DOHH2 (cell line): Measurements from ENCODE around the gene DCTN2.

Experiments used
- EZH2phosphoT487 ChIP-seq: fragments of 200-600 bp; sonication (generic); IDR thresholded peaks from 2 replicates; pipeline ENCODE4 v1.6.1; 2017; ENCODE audit warnings: borderline replicate concordance, mild to moderate bottlenecking, antibody characterized with exemption, low read length, moderate library complexity, mixed read lengths
- TF ChIP-seq, protein P1 (sequence below): fragments of 200-600 bp; sonication (generic); IDR thresholded peaks from one replicate; pipeline ENCODE4 v1.5.1; 2014; ENCODE audit warnings: antibody characterized with exemption, mild to moderate bottlenecking, low read depth, low read length; ENCODE audit not compliant: poor library complexity, severe bottlenecking

DNA sequence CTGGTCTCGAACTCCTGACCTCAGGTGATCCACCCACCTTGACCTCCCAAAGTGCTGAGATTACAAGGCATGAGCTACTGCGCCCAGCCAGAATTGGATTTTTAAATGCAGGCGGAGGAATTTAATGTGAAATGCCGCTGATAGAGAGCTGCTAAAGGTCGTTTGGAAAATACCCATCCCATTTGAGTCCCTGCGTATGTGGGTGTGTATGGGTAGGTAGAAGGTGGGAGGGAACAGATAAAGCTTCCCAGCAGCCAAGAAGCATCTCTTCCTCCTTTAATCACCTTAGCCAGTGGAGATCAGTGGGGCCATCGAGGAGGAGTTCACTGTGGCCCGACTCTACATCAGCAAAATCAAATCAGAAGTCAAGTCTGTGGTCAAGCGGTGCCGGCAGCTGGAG, 27.8 kb upstream of the DCTN2 start:
- TF ChIP-seq, protein P1, sequence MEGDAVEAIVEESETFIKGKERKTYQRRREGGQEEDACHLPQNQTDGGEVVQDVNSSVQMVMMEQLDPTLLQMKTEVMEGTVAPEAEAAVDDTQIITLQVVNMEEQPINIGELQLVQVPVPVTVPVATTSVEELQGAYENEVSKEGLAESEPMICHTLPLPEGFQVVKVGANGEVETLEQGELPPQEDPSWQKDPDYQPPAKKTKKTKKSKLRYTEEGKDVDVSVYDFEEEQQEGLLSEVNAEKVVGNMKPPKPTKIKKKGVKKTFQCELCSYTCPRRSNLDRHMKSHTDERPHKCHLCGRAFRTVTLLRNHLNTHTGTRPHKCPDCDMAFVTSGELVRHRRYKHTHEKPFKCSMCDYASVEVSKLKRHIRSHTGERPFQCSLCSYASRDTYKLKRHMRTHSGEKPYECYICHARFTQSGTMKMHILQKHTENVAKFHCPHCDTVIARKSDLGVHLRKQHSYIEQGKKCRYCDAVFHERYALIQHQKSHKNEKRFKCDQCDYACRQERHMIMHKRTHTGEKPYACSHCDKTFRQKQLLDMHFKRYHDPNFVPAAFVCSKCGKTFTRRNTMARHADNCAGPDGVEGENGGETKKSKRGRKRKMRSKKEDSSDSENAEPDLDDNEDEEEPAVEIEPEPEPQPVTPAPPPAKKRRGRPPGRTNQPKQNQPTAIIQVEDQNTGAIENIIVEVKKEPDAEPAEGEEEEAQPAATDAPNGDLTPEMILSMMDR = no peak
- no peak for TF ChIP-seq EZH2phosphoT487
